SHP77 (cell line): ENCODE results near the gene EFNA3.

Source experiments
- DNase-seq, 2 experiments: peaks; one replicate each; lab custom pipeline; 2025; lab: John Stamatoyannopoulos, UW

Gene EFNA3

GRCh38 chr1:155078469-155079209, at the start of gene EFNA3:
TSS of gene EFNA3 (plus strand) at chr1:155078837. CDS start at chr1:155078942, 105 bp downstream.
- peak; percentile 51 to 61 for DNase-seq

- no peak for DNase-seq
These were observed 49.0 kb upstream of the EFNA3 start for GRCh38 chr1:155029513-155030242.

GRCh38 chr1:155030243-155030795, 48.3 kb upstream of the EFNA3 start:
- DNase-seq = no peak

GRCh38 chr1:155030899-155031298, 47.7 kb upstream of the EFNA3 start:
- DNase-seq = no peak

- no peak for DNase-seq
These were observed 45.8 kb upstream of the EFNA3 start for GRCh38 chr1:155032886-155033285.

- no peak for DNase-seq
These were observed 45.1 kb upstream of the EFNA3 start, which contains the start of the genes DCST1 and DCST2 for GRCh38 chr1:155033524-155033923. TSS of gene DCST1 (plus strand) at chr1:155033824. CDS start at chr1:155034037, 213 bp downstream. TSS of gene DCST2 (minus strand) at chr1:155033781. CDS start at chr1:155033701, 80 bp downstream.

GRCh38 chr1:155034318-155035208, 44.1 kb upstream of the EFNA3 start:
- DNase-seq = no peak

GRCh38 chr1:155035936-155036335, 42.7 kb upstream of the EFNA3 start:
- DNase-seq = no peak

GRCh38 chr1:155037043-155037442, 41.6 kb upstream of the EFNA3 start:
- no peak for DNase-seq

- no peak for DNase-seq
These were observed 40.7 kb upstream of the EFNA3 start for GRCh38 chr1:155037851-155038441.

GRCh38 chr1:155038602-155039307, 39.9 kb upstream of the EFNA3 start:
- DNase-seq = no peak

GRCh38 chr1:155039308-155039669, 39.3 kb upstream of the EFNA3 start:
- no peak for DNase-seq

GRCh38 chr1:155040358-155041093, 38.1 kb upstream of the EFNA3 start:
- no peak for DNase-seq

GRCh38 chr1:155042789-155043188, 35.8 kb upstream of the EFNA3 start:
- no peak for DNase-seq

GRCh38 chr1:155043301-155043702, 35.3 kb upstream of the EFNA3 start:
- DNase-seq = no peak

- DNase-seq = no peak
These were observed 34.8 kb upstream of the EFNA3 start for GRCh38 chr1:155043793-155044192.

GRCh38 chr1:155044365-155044764, 34.3 kb upstream of the EFNA3 start:
- DNase-seq = no peak

- DNase-seq = peak; percentile 90 to 96
These were observed 33.6 kb upstream of the EFNA3 start for GRCh38 chr1:155044812-155045657.
